PC-9 (cell line): ENCODE results near the gene SPDYE2B.
"Not testable (repeated sequence)": the region's sequence is repeated elsewhere in the genome, so short reads cannot be mapped to it uniquely, and the experiment has no call there.

ENCODE experiments used
- CTCF ChIP-seq: fragments of 200-600 bp; sonication (generic); conservative IDR thresholded peaks from 2 replicates; pipeline ENCODE4 v1.6.1; 2017; ENCODE audit warnings: mixed run types, antibody characterized with exemption, mild to moderate bottlenecking, moderate library complexity
- EZH2 ChIP-seq: fragments of 200-600 bp; sonication (generic); IDR thresholded peaks from 2 replicates; pipeline ENCODE4 v1.8.0; 2017; ENCODE audit warnings: antibody characterized with exemption, low read depth

- not testable (repeated sequence) for TF ChIP-seq CTCF, EZH2
These were observed 6.7 kb upstream of the SPDYE2B start for GRCh38 chr7:102643404-102643803.
